Pancreas (tissue), 10 donors: ENCODE measurements around the gene HSPA1B. TPM values are rescaled to one million over a fixed set of nuclear protein-coding genes. Genes with fewer than 3 reads are reported as not detected.

Experiments
- ATAC-seq, 4 donors: fragments of 200-7000 bp; cut with Tn5 transposase; one replicate each; pipeline versions ENCODE4 v1.8.0 to v1.9.1; 2020; ENCODE audit warnings: mild to moderate bottlenecking in 4 of 4, moderate library complexity in 4 of 4
- DNase-seq, 6 donors: peaks; one replicate each; pipeline ENCODE4 v3.0.0-alpha.2; 2020
- FAIRE-seq: peaks from 2 replicates; lab custom pipeline; 2012; peaks lifted over from hg19 to GRCh38; lab: Jason Lieb, UNC
- H3K27ac ChIP-seq, 4 donors: fragments of 200-600 bp; sonication (generic); 1 replicate in 3 of 4; 2 replicates in 1 of 4; pipeline versions ENCODE4 v1.5.0 to v1.8.0; 2020
- H3K27me3 ChIP-seq, 4 donors: fragments of 200-600 bp; one replicate each; pipeline ENCODE4 v1.8.0; 2021
- H3K36me3 ChIP-seq, 3 donors: fragments of 200-600 bp; sonication (generic) in 1 of 3; one replicate each; pipeline versions ENCODE4 v1.5.0 to v1.8.0; 2020 to 2021
- H3K4me1 ChIP-seq, 3 donors: fragments of 200-600 bp; one replicate each; pipeline ENCODE4 v1.8.0; 2021
- H3K4me3 ChIP-seq, 4 donors: fragments of 200-600 bp; sonication (generic) in 2 of 4; one replicate each; pipeline versions ENCODE4 v1.5.0 to v1.8.0; 2020 to 2021
- H3K9me3 ChIP-seq, 4 donors: fragments of 200-600 bp; one replicate each; pipeline ENCODE4 v1.8.0; 2021
- WGBS, 2 donors: extraction: QIAGEN DNeasy Blood & Tissue Kit; methylation state at CpG; one replicate each; pipeline ENCODE4 v1.1.7; 2013; 5-methylcytosine and 5-hydroxymethylcytosine counted together
- intact Hi-C, 3 donors: fragments of 100-400 bp; cut with DNase I; formaldehyde crosslinking; loops; one replicate each; pipeline versions ENCODE4 v1.11.1 to v1.14.2; 2022
- polyA plus RNA-seq, 2 donors: library from polyadenylated mRNA; stranded (reverse); fragments of 200-250 nt; gene quantifications; one replicate each; pipeline ENCODE4 v1.2.3, GENCODE V29; 2013
- total RNA-seq, 6 donors: library from RNA; stranded (reverse); fragmentation: NEBNext Ultra II Directional in 4 of 6; extraction: Animal tissue kit (Norgen Biotek cat#: 25700) in 4 of 6; gene quantifications; one replicate each; pipeline versions ENCODE4 v1.2.1 to v1.2.4, GENCODE V29; 2021 to 2023
- TF ChIP-seq, protein P1 (sequence below), 4 donors: fragments of 200-600 bp; sonication (generic) in 3 of 4; IDR thresholded peaks; one replicate each; pipeline versions ENCODE4 v1.5.0 to v1.8.0; 2021; ENCODE audit warnings: antibody characterized with exemption in 4 of 4
- donor health status: healthy with polysubstance abuse.
- donor health status: DM: no; HTN: no; CAD: no; lungs with moderate emphysema.
- donor health status: DM: no; HTN: no; CAD: no.
- donor health status: control.
- donor health status: control.
- donor health status: Bipolar disorder and iron deficiency.
- donor health status: DM: yes; HTN: yes; CAD: no.
- donor health status: DM: no; HTN: no; CAD: no.
- donor health status: DM: no; HTN: no; CAD: no.
- donor health status: DM: yes; HTN: yes; CAD: no.

HSPA1B gene
- total and polyA plus RNA-seq, 8 donors, result 18.4 to 248 (median 43.2) TPM

DNA sequence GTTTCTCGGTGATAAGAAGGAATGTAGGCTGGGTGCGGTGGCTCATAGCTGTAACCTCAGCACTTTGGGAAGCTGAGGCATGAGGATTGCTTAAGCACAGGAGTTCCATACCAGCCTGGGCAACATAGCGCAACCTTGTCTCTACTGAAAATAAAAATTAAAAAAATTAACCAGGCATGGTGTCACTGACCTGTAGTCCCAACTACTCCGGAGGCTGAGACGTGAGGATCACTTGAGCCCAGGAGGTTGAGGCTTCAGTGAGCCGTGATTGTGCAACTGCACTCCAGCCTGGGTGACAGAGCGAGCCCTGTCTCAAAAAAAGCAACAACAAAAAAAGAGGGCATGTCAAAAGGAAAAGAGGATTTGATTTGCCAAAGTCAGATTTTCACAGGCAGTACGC is 31.2 kb downstream of the HSPA1B start:
- Histone ChIP-seq H3K36me3 (peaks cover 2 to 14% (median 8%) of the 10 kb centered on the region in 3 donors), H3K27ac (no peak overlapping the region), H3K27me3 (no peaks in the 10 kb centered on the region), H3K4me3 (no peak overlapping the region), H3K9me3 (no peaks in the 10 kb centered on the region), H3K4me1 (peaks cover 0 to 6% (median 0%) of the 10 kb centered on the region in 3 donors)
- 93 to 96% methylated on average over 8 of the region's 8 CpGs for WGBS, 2 donors
- FAIRE-seq, result no peak
- no peak for DNase-seq
- no peak for ATAC-seq
- intact Hi-C loops, result no loop called here
- TF ChIP-seq, protein P1, sequence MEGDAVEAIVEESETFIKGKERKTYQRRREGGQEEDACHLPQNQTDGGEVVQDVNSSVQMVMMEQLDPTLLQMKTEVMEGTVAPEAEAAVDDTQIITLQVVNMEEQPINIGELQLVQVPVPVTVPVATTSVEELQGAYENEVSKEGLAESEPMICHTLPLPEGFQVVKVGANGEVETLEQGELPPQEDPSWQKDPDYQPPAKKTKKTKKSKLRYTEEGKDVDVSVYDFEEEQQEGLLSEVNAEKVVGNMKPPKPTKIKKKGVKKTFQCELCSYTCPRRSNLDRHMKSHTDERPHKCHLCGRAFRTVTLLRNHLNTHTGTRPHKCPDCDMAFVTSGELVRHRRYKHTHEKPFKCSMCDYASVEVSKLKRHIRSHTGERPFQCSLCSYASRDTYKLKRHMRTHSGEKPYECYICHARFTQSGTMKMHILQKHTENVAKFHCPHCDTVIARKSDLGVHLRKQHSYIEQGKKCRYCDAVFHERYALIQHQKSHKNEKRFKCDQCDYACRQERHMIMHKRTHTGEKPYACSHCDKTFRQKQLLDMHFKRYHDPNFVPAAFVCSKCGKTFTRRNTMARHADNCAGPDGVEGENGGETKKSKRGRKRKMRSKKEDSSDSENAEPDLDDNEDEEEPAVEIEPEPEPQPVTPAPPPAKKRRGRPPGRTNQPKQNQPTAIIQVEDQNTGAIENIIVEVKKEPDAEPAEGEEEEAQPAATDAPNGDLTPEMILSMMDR (IDR thresholded peaks at IDR 0.05), result no peak

DNA sequence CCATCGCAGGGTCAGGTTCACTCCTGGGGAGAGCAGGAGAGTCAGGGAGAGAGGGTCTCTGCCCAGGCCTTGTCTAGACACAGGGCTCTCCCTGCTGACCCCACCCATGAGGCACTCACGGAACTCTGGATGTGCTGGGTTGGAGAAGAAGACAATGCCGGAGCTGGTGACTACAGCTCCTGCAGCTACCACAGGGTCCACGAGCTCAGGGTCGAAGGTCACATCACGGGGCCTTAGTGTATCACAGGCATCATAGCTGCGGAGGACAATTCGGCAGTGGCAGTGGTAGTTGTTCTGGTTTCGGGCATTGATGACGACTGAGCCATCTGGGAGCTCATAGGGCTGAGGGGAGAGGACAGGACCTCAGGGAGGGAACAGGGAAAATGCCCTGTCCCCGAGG is 32.4 kb downstream of the HSPA1B start:
- H3K4me1 ChIP-seq, result peaks cover 0 to 6% (median 0%) of the 10 kb centered on the region in 3 donors
- peaks cover 2 to 14% (median 8%) of the 10 kb centered on the region in 3 donors for H3K36me3 ChIP-seq
- TF ChIP-seq, protein P1 (IDR thresholded peaks at IDR 0.05), result no peak
- ATAC-seq, result no peak
- FAIRE-seq, result no peak
- no peak overlapping the region for H3K27ac ChIP-seq
- intact Hi-C loops, result no loop called here
- no peaks in the 10 kb centered on the region for H3K27me3 ChIP-seq
- no peaks in the 10 kb centered on the region for H3K9me3 ChIP-seq
- no peak overlapping the region for H3K4me3 ChIP-seq
- peak in 1 of 6 donors; percentile 26 for DNase-seq
- 86 to 91% methylated on average over 11 of the region's 11 CpGs for WGBS, 2 donors

DNA sequence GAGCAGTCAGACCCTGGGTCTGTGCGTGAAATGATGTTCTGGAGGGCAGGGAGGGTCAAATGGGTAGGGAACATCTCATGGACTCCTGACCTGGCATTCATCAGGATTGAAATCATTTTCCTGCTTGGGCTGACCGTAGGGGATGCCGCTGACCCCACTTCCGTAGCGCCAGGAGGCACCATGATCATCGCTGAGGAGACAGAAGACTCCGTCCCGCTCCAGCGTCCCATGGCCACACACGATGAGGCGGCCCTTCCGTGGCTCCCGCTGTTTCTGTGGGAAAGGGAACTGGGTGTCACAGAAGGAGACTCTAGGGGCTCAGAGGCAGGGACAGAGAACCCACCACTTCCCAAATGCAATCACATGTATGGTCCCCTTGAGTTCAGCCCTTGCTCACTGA is 32.8 kb downstream of the HSPA1B start:
- Histone ChIP-seq H3K4me1 (peaks cover 0 to 6% (median 0%) of the 10 kb centered on the region in 3 donors), H3K27me3 (no peaks in the 10 kb centered on the region), H3K4me3 (no peak overlapping the region), H3K9me3 (no peaks in the 10 kb centered on the region), H3K36me3 (peaks cover 2 to 14% (median 8%) of the 10 kb centered on the region in 3 donors), H3K27ac (no peak overlapping the region)
- FAIRE-seq, result no peak
- peak in 1 of 6 donors; percentile 41 for DNase-seq
- 91 to 95% methylated on average over 13 of the region's 13 CpGs for WGBS, 2 donors
- intact Hi-C loops, result no loop called here
- TF ChIP-seq, protein P1 (IDR thresholded peaks at IDR 0.05), result no peak
- no peak for ATAC-seq

DNA sequence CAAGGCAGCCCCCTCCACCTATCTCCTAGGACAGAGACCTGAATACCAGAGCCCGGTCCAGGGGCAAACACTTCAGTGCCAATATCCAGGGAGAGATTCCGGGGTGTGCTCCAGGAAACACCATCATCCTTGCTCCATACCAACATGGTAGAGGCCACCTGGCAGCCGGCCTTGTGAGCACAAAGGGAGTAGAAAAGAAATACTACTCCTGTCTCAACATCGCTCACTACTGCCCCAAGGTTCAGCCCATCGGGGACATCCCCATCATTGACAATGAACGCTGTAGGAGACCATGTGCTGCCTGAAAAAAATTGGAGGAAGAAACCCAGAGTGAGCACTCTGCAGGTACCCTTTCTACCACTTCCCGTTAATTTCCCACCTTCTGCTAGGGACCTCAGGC is 33.6 kb downstream of the HSPA1B start:
- DNase-seq (peak in 1 of 6 donors; percentile 22), FAIRE-seq (no peak), ATAC-seq (no peak)
- TF ChIP-seq, protein P1 (IDR thresholded peaks at IDR 0.05), result no peak
- Histone ChIP-seq H3K4me1 (peaks cover 0 to 6% (median 0%) of the 10 kb centered on the region in 3 donors), H3K36me3 (peaks cover 2 to 14% (median 8%) of the 10 kb centered on the region in 3 donors), H3K4me3 (no peak overlapping the region), H3K27me3 (no peaks in the 10 kb centered on the region), H3K9me3 (no peaks in the 10 kb centered on the region), H3K27ac (no peak overlapping the region)
- WGBS, 2 donors, result 86 to 91% methylated on average over 7 of the region's 7 CpGs
- intact Hi-C loops, result no loop called here

DNA sequence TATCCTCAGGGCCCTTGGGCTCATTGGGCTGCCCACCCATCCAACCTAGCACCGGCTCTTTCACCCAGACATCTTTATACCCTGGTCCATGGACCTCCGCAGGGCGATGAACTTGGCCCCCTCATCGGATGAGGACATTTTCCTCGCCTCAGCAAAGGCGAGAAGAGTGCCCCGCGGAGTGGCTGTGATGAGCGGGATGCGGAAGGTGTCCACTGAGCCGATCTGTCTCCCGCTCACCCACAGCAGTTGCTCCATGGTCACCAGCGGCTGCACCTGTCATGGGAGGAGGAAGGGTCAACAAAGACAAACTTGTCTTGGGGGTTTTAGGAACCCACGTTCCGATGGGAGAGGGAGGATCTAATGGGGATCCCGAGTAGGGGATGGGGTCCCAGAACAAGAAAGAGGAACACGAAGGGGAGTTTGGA is 34.4 kb downstream of the HSPA1B start:
- Histone ChIP-seq H3K9me3 (no peaks in the 10 kb centered on the region), H3K4me3 (peak overlapping the region; percentile 74 to 88 (median 82)), H3K36me3 (peaks cover 2 to 14% (median 8%) of the 10 kb centered on the region in 3 donors), H3K4me1 (peaks cover 0 to 6% (median 0%) of the 10 kb centered on the region in 3 donors), H3K27me3 (no peaks in the 10 kb centered on the region), H3K27ac (peak overlapping the region in 3 of 4 donors; percentile 38 to 80 (median 73))
- ATAC-seq (no peak), FAIRE-seq (no peak), DNase-seq (peak in 1 of 6 donors; percentile 58)
- TF ChIP-seq, protein P1 (IDR thresholded peaks at IDR 0.05), result no peak
- WGBS, 2 donors, result 26 to 28% methylated on average over 17 of the region's 17 CpGs
- intact Hi-C loops, result no loop called here
